Right lobe of liver (tissue), 6 donors: ENCODE results near the gene HPSE2. TPM values are rescaled to one million over a fixed set of nuclear protein-coding genes. Genes with fewer than 3 reads are reported as not detected.

Source experiments
- ATAC-seq, 4 donors: fragments of 200-7000 bp; cut with Tn5 transposase; one replicate each; pipeline ENCODE4 v1.9.1; 2020; ENCODE audit warnings: mild to moderate bottlenecking in 4 of 4, moderate library complexity in 4 of 4
- DNase-seq, 3 donors: peaks; one replicate each; pipeline ENCODE4 v3.0.0-alpha.2; 2020
- H3K27ac ChIP-seq, 3 donors: fragments of 200-600 bp; one replicate each; pipeline ENCODE4 v1.8.0; 2022
- H3K27me3 ChIP-seq, 2 donors: fragments of 200-600 bp; one replicate each; pipeline ENCODE4 v1.8.0; 2022
- H3K36me3 ChIP-seq, 4 donors: fragments of 200-600 bp; sonication (generic) in 1 of 4; one replicate each; pipeline versions ENCODE4 v1.5.1 to v1.8.0; 2017 to 2022; ENCODE audit warnings: control low read depth in 1 of 4
- H3K4me1 ChIP-seq, 4 donors: fragments of 200-600 bp; sonication (generic) in 1 of 4; one replicate each; pipeline versions ENCODE4 v1.5.1 to v1.8.0; 2017 to 2022; ENCODE audit warnings: control low read depth in 1 of 4
- H3K4me3 ChIP-seq, 3 donors: fragments of 200-600 bp; one replicate each; pipeline ENCODE4 v1.8.0; 2022
- H3K9me3 ChIP-seq, 4 donors: fragments of 200-600 bp; sonication (generic) in 1 of 4; one replicate each; pipeline versions ENCODE4 v1.5.1 to v1.8.0; 2017 to 2022; ENCODE audit warnings: control low read depth in 1 of 4
- POLR2A ChIP-seq: fragments of 450-650 bp; IDR thresholded peaks from one replicate; pipeline ENCODE4 v1.6.1; 2017; ENCODE audit warnings: antibody characterized with exemption, mild to moderate bottlenecking
- whole genome bisulfite sequencing: methylation state at CpG from one replicate; pipeline ENCODE4 v1.1.6; 2018; ENCODE audit warnings: low coverage, low lambda C conversion rate; ENCODE audit not compliant: insufficient coverage; ENCODE audit errors: missing lambda C conversion rate; 5-methylcytosine and 5-hydroxymethylcytosine counted together
- intact Hi-C, 2 donors: fragments of 100-400 bp; cut with DNase I; formaldehyde crosslinking; loops; one replicate each; pipeline versions ENCODE4 v1.11.2 to v1.14.1; 2022
- total RNA-seq, 6 experiments: library from RNA; depleted of rRNA in 2 of 6; stranded (reverse); fragments of >200 nt in 2 of 6; fragmentation: NEBNext Ultra II Directional in 3 of 6; extraction: Animal tissue kit (Norgen Biotek cat#: 25700) in 3 of 6; gene quantifications; one replicate each; pipeline versions ENCODE4 v1.1.0 to v1.2.4, GENCODE V29; 2016 to 2023
- TF ChIP-seq, protein P1 (sequence below), 4 donors: fragments of 200-600 bp in 3 of 4; fragments of 450-650 bp in 1 of 4; IDR thresholded peaks; one replicate each; pipeline versions ENCODE4 v1.5.1 to v1.8.0; 2016 to 2022; ENCODE audit warnings: antibody characterized with exemption in 4 of 4, mild to moderate bottlenecking in 2 of 4
- donor health status: DM: no; HTN: yes; CAD: no.
- donor health status: DM: no; HTN: no; CAD: no.
- donor health status: DM: no; HTN: no; CAD: no.
- donor health status: DM: no; HTN: yes; CAD: no.
- donor health status: DM: no; HTN: yes; CAD: no.

The HPSE2 gene
- total RNA-seq, 6 experiments from 2014 or later: not detected

DNA sequence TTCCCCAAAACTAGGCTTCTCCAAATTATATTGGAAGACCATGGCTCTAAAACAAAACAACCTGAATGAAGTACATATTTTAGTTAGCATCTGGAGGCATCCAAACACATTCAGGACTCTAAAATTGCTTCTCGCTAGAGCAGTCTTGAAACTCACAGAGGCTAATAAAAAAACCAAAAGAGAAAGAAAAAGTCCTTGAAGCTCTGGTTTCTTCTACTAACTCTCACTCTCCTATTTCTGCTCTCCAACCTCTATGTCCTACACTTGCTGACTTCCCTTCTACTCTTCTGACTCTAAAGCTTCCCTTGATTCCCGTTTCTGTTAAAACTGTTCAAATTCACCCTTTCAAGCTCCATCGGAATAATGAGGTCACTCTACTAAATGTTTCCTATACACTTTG, 418.3 kb downstream of the HPSE2 start:
- Histone ChIP-seq H3K4me3 (no peak overlapping the region), H3K27me3 (no peaks in the 10 kb centered on the region), H3K27ac (no peak overlapping the region), H3K36me3 (no peaks in the 10 kb centered on the region), H3K9me3 (no peaks in the 10 kb centered on the region), H3K4me1 (no peaks in the 10 kb centered on the region)
- 68% methylated on average over 3 of the region's 3 CpGs for WGBS
- TF ChIP-seq, protein P1, sequence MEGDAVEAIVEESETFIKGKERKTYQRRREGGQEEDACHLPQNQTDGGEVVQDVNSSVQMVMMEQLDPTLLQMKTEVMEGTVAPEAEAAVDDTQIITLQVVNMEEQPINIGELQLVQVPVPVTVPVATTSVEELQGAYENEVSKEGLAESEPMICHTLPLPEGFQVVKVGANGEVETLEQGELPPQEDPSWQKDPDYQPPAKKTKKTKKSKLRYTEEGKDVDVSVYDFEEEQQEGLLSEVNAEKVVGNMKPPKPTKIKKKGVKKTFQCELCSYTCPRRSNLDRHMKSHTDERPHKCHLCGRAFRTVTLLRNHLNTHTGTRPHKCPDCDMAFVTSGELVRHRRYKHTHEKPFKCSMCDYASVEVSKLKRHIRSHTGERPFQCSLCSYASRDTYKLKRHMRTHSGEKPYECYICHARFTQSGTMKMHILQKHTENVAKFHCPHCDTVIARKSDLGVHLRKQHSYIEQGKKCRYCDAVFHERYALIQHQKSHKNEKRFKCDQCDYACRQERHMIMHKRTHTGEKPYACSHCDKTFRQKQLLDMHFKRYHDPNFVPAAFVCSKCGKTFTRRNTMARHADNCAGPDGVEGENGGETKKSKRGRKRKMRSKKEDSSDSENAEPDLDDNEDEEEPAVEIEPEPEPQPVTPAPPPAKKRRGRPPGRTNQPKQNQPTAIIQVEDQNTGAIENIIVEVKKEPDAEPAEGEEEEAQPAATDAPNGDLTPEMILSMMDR (IDR thresholded peaks at IDR 0.05): no peak
- TF ChIP-seq POLR2A: no peak
- ATAC-seq (no peak), DNase-seq (no peak)
- intact Hi-C loops: no loop called here

DNA sequence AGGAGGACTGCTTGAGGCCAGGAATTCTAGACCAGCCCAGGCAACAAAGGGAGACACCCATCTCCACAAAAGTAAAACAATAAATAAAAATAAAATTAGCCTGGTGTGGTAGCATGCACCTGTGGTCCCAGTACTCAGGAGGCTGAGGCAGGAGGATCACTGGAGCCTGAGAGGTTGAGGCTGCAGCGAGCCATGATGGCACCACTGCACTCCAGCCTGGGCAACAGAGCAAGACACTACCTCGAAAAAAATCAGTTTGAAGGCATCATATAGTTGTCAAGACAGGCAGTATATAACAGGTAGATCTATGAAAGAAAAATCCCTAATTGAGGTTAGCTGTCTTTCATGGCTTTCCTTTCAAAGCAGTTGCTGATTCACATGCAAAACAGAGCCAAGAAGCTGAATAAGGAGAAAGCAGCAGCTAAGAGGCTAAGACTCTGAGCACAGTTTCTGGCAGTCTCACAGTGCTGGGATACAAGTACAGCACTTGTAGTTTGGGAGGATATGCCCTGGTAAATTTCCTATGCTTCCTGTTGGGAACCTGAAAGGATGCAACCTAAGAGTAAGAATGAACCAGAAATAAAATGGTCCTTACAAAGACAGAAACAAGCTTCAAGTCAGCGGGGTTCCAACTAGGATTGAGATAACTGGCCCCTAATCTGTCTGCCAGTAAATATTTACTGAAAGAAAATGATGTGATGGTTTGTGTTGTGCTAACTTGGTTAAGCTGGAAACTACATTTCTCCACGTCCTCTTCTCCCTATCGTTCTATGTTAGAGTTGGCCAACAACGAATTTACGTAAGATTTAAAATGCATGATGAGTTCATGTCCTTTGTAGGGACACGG, 420.4 kb downstream of the HPSE2 start:
- WGBS: 28% methylated on average over 8 of the region's 8 CpGs
- TF ChIP-seq, protein P1 (IDR thresholded peaks at IDR 0.05): no peak
- TF ChIP-seq POLR2A: no peak
- H3K36me3 ChIP-seq: no peaks in the 10 kb centered on the region
- DNase-seq (no peak), ATAC-seq (no peak)
- H3K4me3 ChIP-seq: no peak overlapping the region
- no peaks in the 10 kb centered on the region for H3K4me1 ChIP-seq
- intact Hi-C loops: no loop called here
- H3K9me3 ChIP-seq: no peaks in the 10 kb centered on the region
- H3K27ac ChIP-seq: no peak overlapping the region
- H3K27me3 ChIP-seq: no peaks in the 10 kb centered on the region

DNA sequence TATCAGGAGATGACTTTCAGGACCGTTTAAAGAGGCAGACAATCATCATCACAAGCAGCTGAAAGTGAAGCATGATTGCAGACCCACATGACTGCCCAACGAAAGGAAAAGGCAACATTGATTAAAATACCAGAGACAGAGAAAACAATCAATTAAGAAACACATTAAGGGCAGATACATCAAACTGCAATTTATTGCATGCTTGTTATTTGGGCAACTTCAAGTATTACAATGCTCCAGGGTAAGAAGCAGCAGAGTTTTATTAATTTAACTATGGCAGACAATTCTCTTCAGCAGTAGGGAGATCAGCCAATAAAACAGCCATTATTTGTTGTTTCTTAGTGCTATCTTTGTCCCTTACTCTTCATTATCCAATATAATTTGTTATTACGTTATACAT, 421.2 kb downstream of the HPSE2 start:
- Histone ChIP-seq H3K4me1 (no peaks in the 10 kb centered on the region), H3K27me3 (no peaks in the 10 kb centered on the region), H3K9me3 (no peaks in the 10 kb centered on the region), H3K4me3 (no peak overlapping the region), H3K27ac (no peak overlapping the region), H3K36me3 (no peaks in the 10 kb centered on the region)
- 21% methylated on average over 3 of the region's 3 CpGs for WGBS
- no peak for DNase-seq
- ATAC-seq: no peak
- TF ChIP-seq POLR2A: no peak
- TF ChIP-seq, protein P1 (IDR thresholded peaks at IDR 0.05): no peak
- intact Hi-C loops: no loop called here

DNA sequence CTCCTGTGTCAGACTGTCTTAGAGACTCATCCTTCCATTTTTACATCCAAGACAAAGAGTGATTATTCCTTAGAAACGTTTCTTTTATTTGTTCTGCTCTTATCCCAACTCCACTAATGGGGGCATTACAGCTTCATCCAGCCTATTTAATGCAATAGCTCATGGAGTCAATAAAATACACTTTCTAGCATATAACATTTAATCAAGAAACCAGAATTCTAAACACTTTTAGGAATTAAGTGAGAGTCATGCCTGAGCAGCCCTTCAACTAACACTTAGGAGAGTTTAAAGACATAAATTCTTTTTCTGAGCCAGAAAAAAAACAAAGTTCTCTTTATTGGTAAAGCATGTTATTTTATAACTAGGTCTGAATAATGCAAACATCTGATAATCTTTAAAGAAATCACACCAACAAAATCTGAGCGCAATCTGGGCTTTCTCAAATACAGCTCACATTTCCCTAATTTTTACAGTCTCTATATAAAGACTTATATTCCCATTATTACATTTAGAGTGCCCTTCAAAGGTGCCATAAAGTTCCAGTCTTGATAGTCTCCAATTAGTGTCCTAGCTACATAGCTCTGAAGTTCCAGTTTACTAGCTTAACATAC, 427.3 kb downstream of the HPSE2 start:
- Histone ChIP-seq H3K9me3 (no peaks in the 10 kb centered on the region), H3K27me3 (no peaks in the 10 kb centered on the region), H3K27ac (no peak overlapping the region), H3K36me3 (no peaks in the 10 kb centered on the region), H3K4me3 (no peak overlapping the region), H3K4me1 (no peaks in the 10 kb centered on the region)
- DNase-seq: no peak
- TF ChIP-seq POLR2A: no peak
- TF ChIP-seq, protein P1 (IDR thresholded peaks at IDR 0.05): no peak
- 44% methylated on average over 2 of the region's 2 CpGs for WGBS
- intact Hi-C loops: no loop called here
- ATAC-seq: no peak
